Esophagus muscularis mucosa (tissue), 4 donors: ENCODE measurements around the gene KNOP1. TPM values are rescaled to one million over a fixed set of nuclear protein-coding genes. Genes with fewer than 3 reads are reported as not detected.

Experiments used
- DNase-seq: peaks from one replicate; pipeline ENCODE4 v3.0.0-alpha.2; 2017; ENCODE audit errors: extremely low spot score
- H3K27ac ChIP-seq, 4 donors: fragments of 200-600 bp; sonication (generic); replicated peaks in 1 of 4; 1 replicate in 3 of 4; 2 replicates in 1 of 4; pipeline ENCODE4 v1.5.1; 2016 to 2019; ENCODE audit warnings: mild to moderate bottlenecking in 1 of 4
- H3K27me3 ChIP-seq, 4 donors: fragments of 200-600 bp; sonication (generic); one replicate each; pipeline versions ENCODE4 v1.5.1 to v1.6.0; 2016 to 2019
- H3K36me3 ChIP-seq, 4 donors: fragments of 200-600 bp; sonication (generic); one replicate each; pipeline ENCODE4 v1.5.1; 2016 to 2019
- H3K4me1 ChIP-seq, 4 donors: fragments of 200-600 bp; sonication (generic); one replicate each; pipeline ENCODE4 v1.5.1; 2016 to 2019
- H3K4me3 ChIP-seq, 4 donors: fragments of 200-600 bp; sonication (generic); 1 replicate in 2 of 4; 2 replicates in 2 of 4; pipeline ENCODE4 v1.5.1; 2016 to 2019; ENCODE audit warnings: mild to moderate bottlenecking in 4 of 4, moderate library complexity in 1 of 4
- H3K9me3 ChIP-seq, 4 donors: fragments of 200-600 bp; sonication (generic); 1 replicate in 3 of 4; 2 replicates in 1 of 4; pipeline ENCODE4 v1.5.1; 2016 to 2019
- CTCF ChIP-seq, 3 experiments: fragments of 200-600 bp in 2 of 3; fragments of 450-650 bp in 1 of 3; sonication (generic) in 2 of 3; IDR thresholded peaks; one replicate each; pipeline ENCODE4 v1.5.1; 2017 to 2019; ENCODE audit warnings: antibody characterized with exemption in 3 of 3, mild to moderate bottlenecking in 2 of 3, moderate library complexity in 1 of 3
- EP300 ChIP-seq: sonication (generic); formaldehyde crosslinking; IDR thresholded peaks from one replicate; pipeline ENCODE4 v1.6.1; 2017; ENCODE audit warnings: antibody characterized with exemption
- POLR2A ChIP-seq: fragments of 450-650 bp; IDR thresholded peaks from one replicate; pipeline ENCODE4 v1.6.1; 2017; ENCODE audit warnings: antibody characterized with exemption, moderate library complexity, mild to moderate bottlenecking, low read depth
- POLR2AphosphoS5 ChIP-seq, 2 donors: sonication (generic); formaldehyde crosslinking; IDR thresholded peaks; one replicate each; pipeline ENCODE4 v1.6.1; 2017; ENCODE audit warnings: antibody characterized with exemption in 2 of 2
- WGBS: methylation state at CpG from one replicate; pipeline ENCODE4 v1.1.5; 2018; 5-methylcytosine and 5-hydroxymethylcytosine counted together
- intact Hi-C: fragments of 100-400 bp; cut with DNase I; formaldehyde crosslinking; loops from one replicate; pipeline ENCODE4 v1.15.1; 2023
- total RNA-seq, 4 donors: library from RNA; depleted of rRNA; stranded (reverse); fragments of >200 nt; gene quantifications; one replicate each; pipeline versions ENCODE4 v1.1.0 to v1.2.1, GENCODE V29; 2016

KNOP1 gene
- total RNA-seq, 4 donors from 2014 or later, result 7.3 to 9.9 (median 9.1) TPM

DNA sequence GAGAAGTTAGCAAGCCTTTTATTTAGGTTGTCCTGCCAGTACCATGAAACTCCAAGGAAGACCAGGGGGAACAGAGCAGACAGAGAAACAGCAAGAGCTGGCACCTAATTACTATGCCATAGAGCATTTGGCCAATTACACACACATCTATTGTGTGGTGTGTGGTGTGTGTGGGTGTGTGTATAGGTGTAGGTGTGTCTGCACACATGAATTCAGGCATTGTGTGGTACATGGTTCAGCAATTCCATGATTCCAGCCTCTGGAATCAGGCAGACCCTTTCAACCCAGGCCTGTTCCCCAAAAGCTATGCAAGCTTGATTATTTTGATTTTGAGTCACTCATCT is 25.8 kb upstream of the KNOP1 start:
- H3K4me1 ChIP-seq, result peaks cover 0 to 15% (median 10%) of the 10 kb centered on the region in 4 donors
- H3K36me3 ChIP-seq, result peaks cover 0 to under 1% (median 0%) of the 10 kb centered on the region in 4 donors
- H3K27me3 ChIP-seq, result no peaks in the 10 kb centered on the region
- intact Hi-C loops, result no loop called here
- H3K9me3 ChIP-seq, result no peaks in the 10 kb centered on the region
- TF ChIP-seq CTCF (IDR thresholded peaks at IDR 0.05), result no peak
- no peak for TF ChIP-seq POLR2AphosphoS5 (IDR thresholded peaks at IDR 0.05)
- no peak for TF ChIP-seq POLR2A
- TF ChIP-seq EP300, result no peak
- no peak overlapping the region for H3K4me3 ChIP-seq
- no peak for DNase-seq
- no peak overlapping the region for H3K27ac ChIP-seq

- no peak for DNase-seq
- 95% methylated on average over 1 of the region's 1 CpG for WGBS
- H3K36me3 ChIP-seq, result peaks cover 0 to 6% (median 1%) of the 10 kb centered on the region in 4 donors
Observed at GRCh38 chr16:19741354-19741753, 23.3 kb upstream of the KNOP1 start.

GRCh38 chr16:19737306-19738038 is 19.4 kb upstream of the KNOP1 start:
- DNase-seq, result no peak
- H3K27me3 ChIP-seq, result no peaks in the 10 kb centered on the region
- peaks cover 13 to 18% (median 16%) of the 10 kb centered on the region in 4 donors for H3K4me1 ChIP-seq
- WGBS, result 77% methylated on average over 12 of the region's 12 CpGs
- H3K4me3 ChIP-seq, result no peak overlapping the region
- intact Hi-C loops, result no loop called here
- TF ChIP-seq POLR2AphosphoS5 (IDR thresholded peaks at IDR 0.05), result no peak
- TF ChIP-seq CTCF (IDR thresholded peaks at IDR 0.05), result no peak
- no peak for TF ChIP-seq EP300
- no peak for TF ChIP-seq POLR2A
- H3K36me3 ChIP-seq, result peaks cover 0 to 12% (median 3%) of the 10 kb centered on the region in 4 donors
- H3K9me3 ChIP-seq, result no peaks in the 10 kb centered on the region
- no peak overlapping the region for H3K27ac ChIP-seq

More at GRCh38 chr16:19741354-19741753, 23.3 kb upstream of the KNOP1 start:
- Histone ChIP-seq H3K9me3 (no peaks in the 10 kb centered on the region), H3K4me3 (no peak overlapping the region), H3K27me3 (no peaks in the 10 kb centered on the region), H3K4me1 (peaks cover 0 to 12% (median 10%) of the 10 kb centered on the region in 4 donors), H3K27ac (no peak overlapping the region)
- intact Hi-C loops, result no loop called here
- TF ChIP-seq CTCF (IDR thresholded peaks at IDR 0.05) (no peak), POLR2A (no peak), POLR2AphosphoS5 (IDR thresholded peaks at IDR 0.05) (no peak), EP300 (no peak)

DNA sequence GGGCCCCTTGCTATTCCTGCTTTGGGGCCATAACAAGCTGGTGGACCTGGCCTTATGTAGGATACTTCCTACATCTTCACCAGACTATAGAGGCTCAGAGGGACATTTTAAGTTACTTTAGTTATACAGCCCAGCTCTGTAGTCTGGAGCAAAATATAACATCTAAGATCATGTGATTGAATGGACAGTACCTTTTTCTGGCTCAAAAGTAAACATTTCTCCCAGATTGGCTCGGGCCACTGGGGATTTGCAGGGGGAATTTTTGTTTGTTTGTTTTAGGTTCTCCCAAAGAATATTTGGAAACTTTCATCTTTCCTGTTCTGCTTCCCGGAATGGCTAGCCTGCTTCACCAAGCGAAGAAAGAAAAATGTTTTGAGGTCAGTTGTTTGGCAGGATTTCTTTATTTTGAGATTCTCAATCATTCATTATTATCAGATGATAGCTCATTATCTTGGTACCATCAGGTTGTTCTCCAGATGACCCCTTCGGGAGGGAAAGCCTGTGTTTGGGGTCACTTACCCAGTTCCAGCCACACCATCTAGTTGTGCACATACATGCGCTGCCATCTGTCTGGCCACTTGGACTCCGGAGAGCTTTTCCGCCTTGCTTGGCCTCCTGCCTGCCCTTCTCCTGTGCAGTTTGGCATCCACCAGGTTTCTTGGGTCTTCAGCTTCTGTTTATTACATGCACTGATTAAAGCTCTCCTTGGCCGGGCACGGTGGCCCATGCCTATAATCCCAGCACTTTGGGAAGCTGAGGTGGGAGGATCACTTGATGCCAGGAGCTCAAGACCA is 17.2 kb upstream of the KNOP1 start:
- intact Hi-C loops, result no loop called here
- peaks cover 0 to 22% (median 3%) of the 10 kb centered on the region in 4 donors for H3K36me3 ChIP-seq
- peak overlapping the region in 1 of 4 donors; percentile 24 for H3K27ac ChIP-seq
- TF ChIP-seq EP300 (no peak), POLR2AphosphoS5 (IDR thresholded peaks at IDR 0.05) (no peak), CTCF (IDR thresholded peaks at IDR 0.05) (no peak), POLR2A (no peak)
- no peak overlapping the region for H3K4me3 ChIP-seq
- WGBS, result 51% methylated on average over 9 of the region's 9 CpGs
- no peak for DNase-seq
- H3K27me3 ChIP-seq, result no peaks in the 10 kb centered on the region
- H3K9me3 ChIP-seq, result no peaks in the 10 kb centered on the region
- peaks cover 13 to 18% (median 16%) of the 10 kb centered on the region in 4 donors for H3K4me1 ChIP-seq
